NCI-H82 treated with DMSO at 0.1 percent for 48 hours (cell line): ENCODE results near the gene MRPL24.

Experiments used
- DNase-seq: peaks from one replicate; lab custom pipeline; 2025; ENCODE audit not compliant: unreplicated experiment; lab: John Stamatoyannopoulos, UW

Gene MRPL24

GRCh38 chr1:156692925-156693847, 47.7 kb downstream of the MRPL24 start:
- DNase-seq: peak; percentile 33

- no peak for DNase-seq
Measured at GRCh38 chr1:156692441-156692924, 48.4 kb downstream of the MRPL24 start.

- DNase-seq: no peak
Measured at GRCh38 chr1:156691665-156692440, 49.0 kb downstream of the MRPL24 start.

DNA sequence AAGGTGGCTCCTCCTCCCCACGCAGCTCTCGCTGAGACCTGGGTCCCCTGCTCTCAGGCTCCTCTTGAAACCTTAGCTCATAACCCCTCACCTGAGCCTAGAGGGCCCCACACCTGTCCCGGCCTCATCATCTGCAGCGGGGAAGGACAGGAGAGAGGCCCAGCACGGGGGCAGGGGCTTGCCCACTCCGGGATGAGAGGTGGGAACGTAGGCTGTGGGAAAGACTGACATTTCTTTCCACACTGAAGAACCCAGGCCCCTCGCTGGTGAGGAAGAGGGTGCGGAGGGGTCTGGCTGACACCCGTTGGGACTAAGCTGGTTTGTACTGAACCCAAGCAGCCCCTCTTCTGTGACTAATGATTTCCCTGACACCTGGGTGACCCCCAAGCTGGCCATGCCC, 49.7 kb downstream of the MRPL24 start:
- DNase-seq: no peak

DNA sequence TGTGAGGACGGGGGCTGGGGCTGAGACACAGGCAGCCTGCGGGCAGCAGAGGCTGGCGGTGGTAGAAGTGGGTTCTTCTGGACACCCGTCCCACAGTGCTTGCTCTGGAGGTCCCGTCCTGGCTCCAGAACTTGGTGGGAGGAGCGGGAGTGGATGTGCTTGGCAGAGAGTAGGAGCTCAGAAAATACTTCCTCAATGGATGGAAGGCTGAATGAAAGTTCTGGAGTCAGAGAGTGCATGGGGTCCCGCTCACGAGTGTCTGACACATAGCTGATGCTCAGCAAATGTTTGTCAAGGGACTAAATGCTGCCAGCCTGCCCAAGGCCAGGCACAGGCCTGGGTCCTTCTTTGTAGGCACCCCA, 50.2 kb downstream of the MRPL24 start:
- no peak for DNase-seq

GRCh38 chr1:156689953-156690674, 50.8 kb downstream of the MRPL24 start:
- DNase-seq: no peak

GRCh38 chr1:156689035-156689952, 51.6 kb downstream of the MRPL24 start:
- DNase-seq: peak; percentile 85
